AG04450 (cell line): ENCODE measurements around the gene TMEM253. TPM values are rescaled to one million over a fixed set of nuclear protein-coding genes. Genes with fewer than 3 reads are reported as not detected.

ENCODE experiments used
- CTCF ChIA-PET: fragments of 300-600, 350-600 bp; formaldehyde crosslinking; extraction: SDS; loops from one replicate; lab custom pipeline; 2022; ENCODE audit warnings: antibody characterized with exemption, inconsistent platforms; lab: Charles Lee
- POLR2A ChIA-PET: fragments of 350-600 bp; formaldehyde crosslinking; extraction: SDS; loops from one replicate; lab custom pipeline; 2021; ENCODE audit warnings: antibody characterized with exemption, inconsistent platforms; lab: Yijun Ruan, JAX
- DNase-seq: peaks from one replicate; pipeline ENCODE4 v3.0.0-alpha.2; 2011; ENCODE audit warnings: low read depth, low spot score
- H3K27ac ChIP-seq: one replicate; pipeline ENCODE4 v1.5.1; 2012; ENCODE audit warnings: low read depth, low read length, control low read depth
- H3K27me3 ChIP-seq: one replicate; pipeline ENCODE4 v1.6.0; 2012; ENCODE audit warnings: low read length; ENCODE audit not compliant: control insufficient read depth, insufficient read depth
- H3K4me3 ChIP-seq: 2 replicates; pipeline ENCODE4 v1.5.1; 2011; ENCODE audit warnings: mild to moderate bottlenecking, low read depth, low read length, control low read depth
- H3K9me3 ChIP-seq: 2 replicates; pipeline ENCODE4 v1.5.1; 2012; ENCODE audit warnings: low read length; ENCODE audit not compliant: control insufficient read depth, insufficient read depth
- CTCF ChIP-seq: IDR thresholded peaks from 2 replicates; pipeline ENCODE4 v1.5.1; 2011; ENCODE audit warnings: low read depth, low read length, control low read depth, inconsistent platforms
- polyA plus RNA-seq: library from polyadenylated mRNA; depleted of rRNA; stranded (reverse); fragments of >200 nt; gene quantifications from 2 replicates; pipeline ENCODE4 v1.2.3, GENCODE V29; 2011

Gene TMEM253
- polyA plus RNA-seq, 1 experiment = 0.21 TPM

GRCh38 chr14:21095430-21096205 is 5.2 kb upstream of the TMEM253 start:
- Histone ChIP-seq H3K27me3 (peaks cover 9% of the 10 kb centered on the region), H3K4me3 (no peak overlapping the region), H3K27ac (no peak overlapping the region), H3K9me3 (no peaks in the 10 kb centered on the region; the same call in 1 of the 2 replicates)
- TF ChIP-seq CTCF = no peak
- ChIA-PET POLR2A (interaction anchor here (0.6 to 1.4 kb wide), 3 partner anchors 9 to 48 kb away, joined by 3 to 8 read pairs (median 3); no protein-coding TSS in a partner anchor), CTCF (interaction anchor here (0.6 to 6.9 kb wide), 7 partner anchors 8 to 125 kb away, joined by 3 to 191 read pairs (median 83); partner anchors contain the start of genes ARHGEF40 and TMEM253)
- no peak for DNase-seq

GRCh38 chr14:21096438-21096837 is 4.4 kb upstream of the TMEM253 start:
- no peak for TF ChIP-seq CTCF
- H3K9me3 ChIP-seq = no peaks in the 10 kb centered on the region; the same call in 1 of the 2 replicates
- no peak overlapping the region for H3K27ac ChIP-seq
- DNase-seq = no peak
- POLR2A ChIA-PET = interaction anchor here (1.4 kb wide), 1 partner anchor 8 kb away, joined by 8 read pairs; no protein-coding TSS in a partner anchor
- H3K4me3 ChIP-seq = no peak overlapping the region
- CTCF ChIA-PET = interaction anchor here (1.4 to 6.9 kb wide), 6 partner anchors 7 to 125 kb away, joined by 5 to 191 read pairs (median 106); partner anchors contain the start of genes ARHGEF40 and TMEM253
- peaks cover 9% of the 10 kb centered on the region for H3K27me3 ChIP-seq

GRCh38 chr14:21096978-21097635 is 3.8 kb upstream of the TMEM253 start:
- H3K4me3 ChIP-seq = peak overlapping the region; percentile 43
- POLR2A ChIA-PET = interaction anchor here (1.3 kb wide), 1 partner anchor 26 kb away, joined by 8 read pairs; no protein-coding TSS in a partner anchor
- H3K27ac ChIP-seq = no peak overlapping the region
- CTCF ChIA-PET = interaction anchor here (0.5 to 6.9 kb wide), 8 partner anchors 8 to 612 kb away, joined by 3 to 191 read pairs (median 6); no protein-coding TSS in a partner anchor
- no peaks in the 10 kb centered on the region; the same call in 1 of the 2 replicates for H3K9me3 ChIP-seq
- no peak for DNase-seq
- peaks cover 9% of the 10 kb centered on the region for H3K27me3 ChIP-seq
- no peak for TF ChIP-seq CTCF

GRCh38 chr14:21097636-21098075 is 3.2 kb upstream of the TMEM253 start:
- H3K27ac ChIP-seq = no peak overlapping the region
- ChIA-PET CTCF (interaction anchor here (0.5 to 6.9 kb wide), 7 partner anchors 8 to 612 kb away, joined by 3 to 191 read pairs (median 5); no protein-coding TSS in a partner anchor), POLR2A (interaction anchor here (1.3 kb wide), 1 partner anchor 26 kb away, joined by 8 read pairs; no protein-coding TSS in a partner anchor)

More at GRCh38 chr14:21097636-21098075, 3.2 kb upstream of the TMEM253 start:
- TF ChIP-seq CTCF = no peak
- Histone ChIP-seq H3K27me3 (peaks cover 9% of the 10 kb centered on the region), H3K9me3 (no peaks in the 10 kb centered on the region; the same call in 1 of the 2 replicates), H3K4me3 (peak overlapping the region; percentile 43)
- DNase-seq = no peak
